ENCODE data around the gene ZNF335.

- TF ChIP-seq EZH2 (IDR thresholded peaks at IDR 0.05; ENCODE audit: borderline replicate concordance, low read length): no peak
- no peak for TF ChIP-seq CTCF (IDR thresholded peaks at IDR 0.05; ENCODE audit: low read length)
Measured at GRCh38 chr20:45912344-45912682, 59.7 kb downstream of the ZNF335 start.

All from OCI-LY1 (cell line).